Frontal cortex (tissue), 4 donors: Measurements from ENCODE around the gene PRKCB. TPM values are rescaled to one million over a fixed set of nuclear protein-coding genes. Genes with fewer than 3 reads are reported as not detected.
A peak's percentile ranks its signal among the peaks of the same experiment; 100 is the strongest.
"Not testable (repeated sequence)": the region's sequence is repeated elsewhere in the genome, so short reads cannot be mapped to it uniquely, and the experiment has no call there.

Experiments used
- DNase-seq, 2 donors: peaks; one replicate each; pipeline ENCODE4 v3.0.0; 2012; ENCODE audit warnings: low spot score in 2 of 2
- FAIRE-seq: peaks from 2 replicates; lab custom pipeline; 2012; peaks lifted over from hg19 to GRCh38; lab: Jason Lieb, UNC
- total RNA-seq: library from RNA; depleted of rRNA; stranded (reverse); fragments of >200 nt; gene quantifications from one replicate; pipeline ENCODE4 v1.2.3, GENCODE V29; 2014
- donor health status: control.
- donor health status: control.
- donor health status: control.

Gene PRKCB
- total RNA-seq, 1 donor from 2014 or later, result 49.3 TPM

DNA sequence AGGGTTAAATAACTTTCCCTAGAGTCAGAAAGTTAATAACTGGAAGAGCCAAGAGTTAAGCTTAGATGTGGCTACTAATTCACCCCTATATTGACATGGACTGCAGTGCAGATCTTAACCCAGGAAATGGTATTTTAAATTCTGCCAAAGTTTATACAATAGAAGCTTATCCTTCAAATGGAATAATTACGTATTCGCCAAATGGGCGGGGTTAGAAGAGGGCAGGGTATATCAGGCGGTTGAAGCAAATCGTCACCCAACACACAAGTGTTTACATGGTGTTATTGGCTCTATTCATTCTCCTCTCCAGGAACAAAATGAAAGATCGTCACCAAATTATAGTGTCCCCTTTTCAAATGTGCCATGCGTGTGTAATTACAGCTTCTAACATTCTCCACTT lies 182.7 kb downstream of the PRKCB start:
- FAIRE-seq, result no peak
- DNase-seq, result no peak

GRCh38 chr16:24022797-24023196 lies 187.0 kb downstream of the PRKCB start:
- DNase-seq (no peak), FAIRE-seq (no peak)

DNA sequence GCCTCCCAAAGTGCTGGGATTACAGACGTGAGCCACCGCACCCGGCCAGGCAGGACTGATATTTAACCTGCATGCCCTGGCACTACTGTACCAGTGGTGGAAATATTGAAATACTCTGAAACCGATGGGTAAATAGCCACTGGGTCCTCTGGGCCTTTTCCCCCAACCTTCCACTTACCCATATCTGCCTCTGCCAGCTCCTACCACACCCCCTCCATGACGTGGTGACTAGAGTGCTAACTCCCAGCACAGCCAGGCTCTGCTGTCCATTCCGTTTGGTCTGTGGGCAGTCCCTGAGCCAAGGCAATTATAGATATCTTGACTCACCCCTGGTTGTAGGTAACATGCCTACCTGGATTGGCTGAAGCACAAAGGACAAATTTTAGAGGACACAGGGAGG lies 187.8 kb downstream of the PRKCB start:
- FAIRE-seq (no peak), DNase-seq (no peak)

DNA sequence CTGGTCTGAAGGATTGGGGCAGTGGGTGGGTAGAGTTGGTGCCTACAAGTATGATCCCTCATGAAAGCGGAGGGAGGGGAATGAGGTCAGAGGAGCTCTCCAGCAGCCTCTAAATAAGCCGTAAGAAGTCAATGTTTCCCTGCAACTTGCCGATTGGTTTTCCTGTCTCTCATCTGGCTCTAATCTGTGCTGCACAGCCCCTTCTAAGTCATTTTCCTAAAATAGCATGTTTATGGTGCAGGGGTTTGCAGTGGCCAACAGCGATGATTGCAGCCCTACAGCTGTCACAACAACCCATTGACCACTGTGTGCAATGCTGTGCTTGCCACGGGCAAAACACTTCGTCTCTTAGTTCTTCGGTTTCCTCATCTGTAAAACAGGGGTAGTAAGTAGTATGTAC lies 189.2 kb downstream of the PRKCB start:
- DNase-seq, result no peak
- no peak for FAIRE-seq

GRCh38 chr16:24027466-24027865 lies 191.7 kb downstream of the PRKCB start:
- no peak for DNase-seq
- no peak for FAIRE-seq

DNA sequence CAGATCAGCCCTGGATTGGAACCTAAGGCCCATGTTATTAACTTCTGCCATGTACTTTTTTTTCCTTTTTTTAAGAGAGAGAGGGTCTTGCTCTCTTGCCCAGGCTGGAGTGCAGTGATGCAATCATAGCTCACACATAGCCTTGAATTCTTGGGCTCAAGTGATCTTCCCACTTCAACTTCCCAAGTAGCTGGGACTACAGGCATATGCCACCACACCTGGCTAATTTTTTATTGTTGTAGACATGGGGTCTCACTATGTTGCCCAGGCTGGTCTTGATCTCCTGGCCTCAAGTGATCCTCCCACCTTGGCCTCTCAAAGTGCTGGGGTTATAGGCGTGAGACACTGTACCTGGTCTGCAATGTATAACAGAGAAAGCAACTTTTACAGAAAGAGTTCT lies 194.1 kb downstream of the PRKCB start:
- DNase-seq, FAIRE-seq: not testable (repeated sequence)

GRCh38 chr16:24035127-24035842 lies 199.5 kb downstream of the PRKCB start:
- DNase-seq (no peak), FAIRE-seq (no peak)

DNA sequence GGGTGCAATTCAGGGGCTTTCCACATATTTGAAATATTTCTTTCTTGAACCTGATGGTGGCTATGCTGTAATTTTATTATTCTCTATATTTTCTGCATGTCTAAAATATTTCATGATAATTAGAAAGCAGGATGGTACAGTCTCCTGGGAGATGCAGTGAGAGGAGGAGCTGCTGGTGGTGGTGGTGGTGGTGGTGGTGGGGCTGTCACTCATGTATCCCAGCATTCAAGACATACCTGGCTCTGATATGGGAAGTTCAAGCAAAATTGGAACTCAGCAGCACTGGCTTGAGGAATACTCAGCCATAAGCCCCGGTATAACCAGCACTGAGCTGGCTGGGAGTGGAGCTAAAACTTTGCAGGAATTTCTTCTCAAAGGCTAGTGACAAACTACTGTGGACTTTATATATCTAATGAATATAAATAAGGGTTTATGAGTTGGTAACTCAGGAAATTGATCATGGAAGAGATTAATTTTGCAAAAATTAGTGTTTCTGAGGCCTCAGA lies 200.3 kb downstream of the PRKCB start:
- no peak for DNase-seq
- FAIRE-seq, result no peak

- DNase-seq, result peak; percentile 58 to 79
Observed at GRCh38 chr16:24036614-24037013, 200.8 kb downstream of the PRKCB start.

DNA sequence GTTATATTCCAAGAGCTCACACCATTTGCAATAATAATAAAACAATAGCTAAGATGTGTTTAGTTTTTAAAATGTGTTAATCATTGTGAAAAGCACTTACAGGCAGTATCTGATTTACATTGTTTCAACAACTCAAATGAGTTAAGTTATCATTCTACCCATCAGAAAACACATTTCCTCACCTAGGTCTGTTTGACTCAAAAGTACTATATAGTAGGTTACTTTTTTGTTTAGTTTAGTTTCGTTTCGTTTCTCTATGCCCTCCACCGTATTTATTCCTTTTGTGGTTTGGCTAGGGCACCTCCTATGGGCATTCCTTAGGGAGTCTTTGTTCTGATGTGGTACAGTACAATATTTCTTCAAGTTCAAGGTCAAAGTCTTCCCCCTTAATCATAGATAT lies 201.6 kb downstream of the PRKCB start:
- FAIRE-seq (no peak), DNase-seq (no peak)

More at GRCh38 chr16:24036614-24037013, 200.8 kb downstream of the PRKCB start:
- no peak for FAIRE-seq

- DNase-seq, result peak; percentile 44 to 74
- FAIRE-seq, result peak; percentile 24
Observed at GRCh38 chr16:24041834-24042631, 206.2 kb downstream of the PRKCB start.

GRCh38 chr16:24044467-24044866 lies 208.7 kb downstream of the PRKCB start:
- no peak for FAIRE-seq
- DNase-seq, result no peak

GRCh38 chr16:24045641-24046040 lies 209.9 kb downstream of the PRKCB start:
- FAIRE-seq, result no peak
- peak in 1 of 2 donors; percentile 28 for DNase-seq

DNA sequence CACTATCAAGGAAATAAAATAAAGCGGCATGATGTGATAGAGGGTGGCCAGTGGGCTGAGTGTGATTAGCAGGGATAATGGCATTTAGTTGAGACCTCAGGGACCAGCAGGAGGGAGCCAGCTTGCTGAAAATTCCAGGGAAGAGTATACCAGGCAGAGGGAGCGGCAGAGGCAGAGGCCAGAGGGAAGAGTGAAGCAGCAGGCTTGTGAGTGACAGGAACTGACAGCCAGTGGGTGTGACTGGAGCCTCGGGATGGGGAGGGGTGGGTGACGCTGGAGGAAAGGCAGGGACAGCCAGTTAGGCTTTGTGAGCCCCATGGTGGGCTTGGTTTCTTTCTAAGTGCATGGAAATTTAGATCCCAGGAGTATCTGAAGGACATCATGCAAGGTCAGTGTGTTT lies 210.7 kb downstream of the PRKCB start:
- no peak for FAIRE-seq
- DNase-seq, result no peak

GRCh38 chr16:24049113-24049512 lies 213.3 kb downstream of the PRKCB start:
- FAIRE-seq (no peak), DNase-seq (no peak)

DNA sequence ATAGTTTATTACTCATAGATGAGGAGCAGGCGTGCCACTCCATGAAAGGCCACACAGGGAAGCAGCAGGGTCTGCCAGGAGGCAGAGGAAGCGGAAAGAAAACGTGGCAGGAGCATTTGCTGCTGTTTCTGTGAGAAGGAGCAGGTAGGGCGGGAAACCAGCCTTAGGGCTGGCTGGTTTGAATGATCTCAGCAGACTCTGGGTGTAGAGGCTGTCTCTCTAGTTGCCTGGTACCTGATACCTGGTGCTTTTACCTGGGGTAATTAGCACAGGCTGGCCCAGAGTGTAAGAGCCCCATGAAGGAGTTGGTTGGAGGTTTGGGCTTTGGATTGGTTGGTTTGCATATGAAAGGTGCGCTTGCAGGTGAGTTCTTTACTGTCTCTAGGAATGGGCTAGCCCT lies 215.3 kb downstream of the PRKCB start:
- DNase-seq, result no peak
- no peak for FAIRE-seq

DNA sequence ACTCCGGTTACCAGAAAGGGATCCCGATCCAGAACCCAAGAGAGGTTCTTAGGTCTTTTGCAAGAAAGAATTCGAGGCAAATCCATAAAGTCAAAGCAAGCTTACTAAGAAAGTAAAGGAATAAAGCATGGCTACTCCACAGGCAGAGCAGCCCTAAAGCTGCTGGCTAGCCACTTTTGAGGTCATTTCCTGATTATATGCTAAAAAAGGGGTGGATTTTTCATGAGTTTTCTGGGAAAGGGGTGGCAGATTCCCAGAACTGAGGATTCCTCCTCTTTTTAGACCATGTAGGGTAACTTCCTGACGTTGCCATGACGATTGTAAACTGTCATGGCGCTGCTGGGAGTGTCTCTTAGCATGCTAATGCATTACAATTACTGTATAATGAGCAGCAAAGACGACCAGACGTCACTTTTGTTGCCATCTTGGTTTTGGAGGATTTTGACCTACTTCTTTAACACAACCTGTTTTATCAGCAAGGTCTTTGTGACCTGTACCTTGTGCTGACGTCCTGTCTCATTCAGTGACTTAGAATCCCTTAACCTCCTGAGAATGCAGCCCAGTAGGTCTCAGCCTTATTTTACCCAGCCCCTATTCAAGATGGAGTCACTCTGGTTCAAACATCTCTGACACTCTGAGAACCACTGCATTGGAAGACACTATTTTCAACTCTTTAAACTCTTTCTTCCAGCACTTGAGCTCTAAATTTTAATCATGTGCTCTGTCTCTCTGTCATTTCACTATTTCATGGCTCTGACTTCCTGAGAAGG lies 216.7 kb downstream of the PRKCB start:
- FAIRE-seq (no peak), DNase-seq (no peak)

- DNase-seq (no peak), FAIRE-seq (no peak)
Observed at GRCh38 chr16:24053099-24053946, 217.5 kb downstream of the PRKCB start.

GRCh38 chr16:24054741-24055491 lies 219.1 kb downstream of the PRKCB start:
- FAIRE-seq (no peak), DNase-seq (no peak)
